Neuron (in vitro differentiated cells): ENCODE measurements around the gene EXOC6B.

Experiments
- H2AFZ ChIP-seq: one replicate; pipeline ENCODE4 v1.6.1; 2013; ENCODE audit warnings: low read depth, mild to moderate bottlenecking, inconsistent platforms, low read length, moderate library complexity
- H3K27me3 ChIP-seq: one replicate; pipeline ENCODE4 v1.6.1; 2013; ENCODE audit warnings: low read length; ENCODE audit not compliant: insufficient read depth
- H3K36me3 ChIP-seq: one replicate; pipeline ENCODE4 v1.6.1; 2013; ENCODE audit warnings: low read length; ENCODE audit not compliant: insufficient read depth
- H3K4me1 ChIP-seq: one replicate; pipeline ENCODE4 v1.6.1; 2013; ENCODE audit warnings: low read length; ENCODE audit not compliant: insufficient read depth
- H3K4me3 ChIP-seq: 2 replicates; pipeline ENCODE4 v1.5.1; 2013; ENCODE audit warnings: mild to moderate bottlenecking, low read length, moderate library complexity
- H3K9me3 ChIP-seq: one replicate; pipeline ENCODE4 v1.6.1; 2013; ENCODE audit warnings: low read length

The EXOC6B gene

DNA sequence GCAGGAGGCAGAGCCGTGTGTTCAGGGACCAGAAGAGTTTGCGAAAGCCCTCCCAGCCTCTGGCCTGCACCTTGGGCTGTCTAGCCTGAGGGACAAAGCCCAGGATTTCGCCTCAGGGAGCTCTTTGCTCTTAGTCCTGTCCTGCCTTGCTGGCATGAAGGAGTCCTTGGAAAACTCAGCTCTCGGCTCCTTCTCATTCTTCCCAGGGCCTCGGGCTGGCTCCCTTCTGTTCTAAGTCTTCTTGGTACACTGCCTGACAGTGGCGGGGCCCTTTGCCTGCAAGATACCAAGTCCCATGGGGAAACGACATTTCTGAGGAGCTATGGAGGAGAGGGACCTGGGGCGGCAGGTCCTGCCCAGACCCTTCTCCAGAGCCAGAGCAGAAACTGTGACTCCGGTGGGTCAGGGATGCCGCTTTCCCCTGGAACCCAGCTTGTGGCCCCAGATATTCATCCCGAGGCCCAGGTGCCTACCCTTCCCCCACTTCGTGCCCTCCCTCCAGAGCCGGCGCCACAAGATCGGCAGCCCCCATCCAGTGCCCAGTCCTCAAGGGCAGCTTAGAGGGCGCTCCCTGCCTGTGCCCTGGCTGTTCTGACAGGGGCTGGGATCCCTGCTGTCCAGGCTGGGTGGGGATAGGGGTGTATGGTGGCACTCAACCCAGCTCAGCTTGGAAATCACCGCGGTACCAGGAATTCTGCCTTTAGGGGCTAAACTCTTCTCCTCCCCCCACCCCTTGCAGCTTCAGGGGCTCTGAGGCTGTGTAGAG is 672.6 kb downstream of the EXOC6B start:
- H2AFZ ChIP-seq = no peak overlapping the region
- no peaks in the 10 kb centered on the region for H3K36me3 ChIP-seq
- no peak overlapping the region for H3K4me3 ChIP-seq
- peaks cover 34% of the 10 kb centered on the region for H3K4me1 ChIP-seq
- peaks cover 25% of the 10 kb centered on the region for H3K27me3 ChIP-seq
- no peaks in the 10 kb centered on the region for H3K9me3 ChIP-seq

DNA sequence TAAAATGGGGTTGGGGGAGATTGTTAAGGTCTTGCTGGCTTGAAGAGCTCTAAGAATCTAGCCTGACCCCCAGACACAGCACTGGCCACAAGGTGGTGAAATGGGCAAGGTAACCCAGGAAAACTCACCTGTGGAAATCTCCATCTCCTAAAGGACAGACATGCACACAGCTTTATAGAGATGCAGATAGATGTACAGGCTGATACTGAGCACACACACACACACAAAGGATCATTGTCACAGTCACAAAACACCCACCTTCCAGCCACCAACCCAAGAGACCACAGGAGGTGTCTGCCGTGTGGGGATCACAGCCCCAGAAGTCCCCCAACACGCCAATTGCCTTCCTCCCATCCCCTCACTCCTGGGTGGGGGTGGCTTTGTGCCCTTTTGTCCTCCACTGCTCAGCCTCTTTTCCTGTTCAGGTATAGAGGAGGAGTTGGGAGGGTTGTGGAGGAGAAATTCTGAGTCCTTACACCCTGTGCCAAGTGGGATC is 674.9 kb downstream of the EXOC6B start:
- Histone ChIP-seq H3K4me1 (peaks cover 45% of the 10 kb centered on the region), H3K9me3 (peaks cover 2% of the 10 kb centered on the region), H3K27me3 (peaks cover 41% of the 10 kb centered on the region)

DNA sequence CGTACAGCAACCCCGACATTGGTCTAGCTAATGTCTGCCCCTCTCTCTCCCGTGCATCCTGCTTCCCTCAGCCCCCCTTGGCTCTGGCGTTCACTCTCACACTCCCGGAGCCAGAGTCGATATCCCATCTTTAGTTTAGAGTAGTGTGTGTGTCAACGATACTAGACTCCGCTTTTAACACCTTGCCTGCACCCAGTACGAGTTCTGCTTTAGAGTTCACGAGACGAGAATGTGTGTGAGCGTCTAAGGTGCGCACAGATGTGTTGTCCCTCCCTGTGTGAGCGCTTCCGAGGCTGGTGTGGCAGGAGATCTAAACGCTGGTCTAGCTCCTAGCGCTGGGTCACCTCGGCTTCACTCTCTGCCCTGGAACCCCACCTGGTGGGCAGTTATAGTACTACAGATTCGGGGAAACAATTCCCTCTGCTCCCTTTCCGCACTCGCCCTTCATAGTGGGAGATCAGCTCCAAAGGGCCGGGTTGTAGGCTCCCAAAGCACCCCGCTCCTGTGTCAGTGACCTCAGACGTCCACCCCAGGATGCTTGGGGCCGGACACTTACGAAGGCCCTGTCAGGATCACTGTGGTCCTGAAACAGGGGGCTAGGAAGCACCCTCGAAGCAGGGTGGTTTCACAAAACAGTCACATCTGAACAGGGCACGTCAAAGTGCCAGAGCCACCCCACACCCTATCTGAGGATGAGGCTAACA is 675.5 kb downstream of the EXOC6B start:
- peaks cover 2% of the 10 kb centered on the region for H3K9me3 ChIP-seq
- peak overlapping the region; percentile 4 for H3K4me3 ChIP-seq
- peaks cover 47% of the 10 kb centered on the region for H3K27me3 ChIP-seq
- no peaks in the 10 kb centered on the region for H3K36me3 ChIP-seq
- H2AFZ ChIP-seq = no peak overlapping the region
- peaks cover 46% of the 10 kb centered on the region for H3K4me1 ChIP-seq

More for the DNA sequence above, 674.9 kb downstream of the EXOC6B start:
- Histone ChIP-seq H3K4me3 (no peak overlapping the region), H3K36me3 (no peaks in the 10 kb centered on the region), H2AFZ (no peak overlapping the region)

DNA sequence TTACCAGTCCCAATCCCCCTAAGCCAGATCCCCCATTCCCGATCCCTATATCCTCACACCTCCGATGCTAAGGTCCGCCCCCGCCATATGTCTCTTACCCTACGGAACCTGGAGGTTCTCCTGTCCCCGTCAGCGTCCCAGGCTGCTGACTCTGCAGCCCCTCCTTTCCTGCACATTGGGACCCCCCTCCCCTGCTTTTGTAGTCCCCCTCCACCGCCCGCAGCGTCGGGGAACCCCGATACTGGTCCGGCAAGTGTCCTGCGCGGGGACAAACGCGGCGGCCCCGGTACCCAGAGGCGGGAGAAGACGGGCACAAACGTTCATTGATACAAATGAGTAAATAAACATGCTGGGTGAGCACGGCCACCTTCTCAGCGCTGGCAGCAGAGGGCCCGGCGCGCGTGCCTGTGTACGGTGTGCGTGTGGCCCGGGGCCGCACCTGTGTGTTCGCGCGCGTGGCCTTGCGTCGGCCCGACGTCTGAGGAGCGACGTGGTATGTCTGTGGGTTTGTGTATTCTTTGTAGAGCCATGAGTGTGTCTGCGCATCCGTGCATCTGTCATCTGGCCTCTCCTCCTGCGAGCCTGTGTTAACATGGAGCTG is 676.2 kb downstream of the EXOC6B start:
- H3K9me3 ChIP-seq = peaks cover 2% of the 10 kb centered on the region
- peak overlapping the region; percentile 36 for H2AFZ ChIP-seq
- H3K36me3 ChIP-seq = no peaks in the 10 kb centered on the region
- peak overlapping the region; percentile 43 for H3K4me3 ChIP-seq
- H3K27me3 ChIP-seq = peaks cover 54% of the 10 kb centered on the region
- H3K4me1 ChIP-seq = peaks cover 46% of the 10 kb centered on the region

- Histone ChIP-seq H3K4me3 (peak overlapping the region; percentile 43), H3K9me3 (peaks cover 2% of the 10 kb centered on the region), H3K36me3 (no peaks in the 10 kb centered on the region), H3K4me1 (peaks cover 41% of the 10 kb centered on the region), H3K27me3 (peaks cover 60% of the 10 kb centered on the region), H2AFZ (no peak overlapping the region)
Observed at GRCh38 chr2:72148837-72149555, 676.8 kb downstream of the EXOC6B start.

- H2AFZ ChIP-seq = no peak overlapping the region
- peaks cover 2% of the 10 kb centered on the region for H3K9me3 ChIP-seq
- peaks cover 48% of the 10 kb centered on the region for H3K4me1 ChIP-seq
- H3K4me3 ChIP-seq = peak overlapping the region; percentile 43
- no peaks in the 10 kb centered on the region for H3K36me3 ChIP-seq
- peaks cover 67% of the 10 kb centered on the region for H3K27me3 ChIP-seq
Observed at GRCh38 chr2:72148003-72148836, 677.6 kb downstream of the EXOC6B start.

GRCh38 chr2:72147303-72147971 is 678.4 kb downstream of the EXOC6B start, which contains the start of gene CYP26B1:
CYP26B1 (minus strand) TSS chr2:72147862; CDS start chr2:72147834, 28 bp downstream.
- Histone ChIP-seq H3K9me3 (peaks cover 2% of the 10 kb centered on the region), H3K4me3 (peak within 1 kb of the TSS; percentile 43), H3K27me3 (peaks cover 69% of the 10 kb centered on the region), H2AFZ (peak within 1 kb of the TSS; percentile 33), H3K36me3 (no peaks in the 10 kb centered on the region), H3K4me1 (peaks cover 49% of the 10 kb centered on the region)

GRCh38 chr2:72146347-72147302 is 679.2 kb downstream of the EXOC6B start:
- H2AFZ ChIP-seq = peak overlapping the region; percentile 33
- H3K4me3 ChIP-seq = no peak overlapping the region
- H3K4me1 ChIP-seq = peaks cover 44% of the 10 kb centered on the region
- peaks cover 76% of the 10 kb centered on the region for H3K27me3 ChIP-seq
- H3K36me3 ChIP-seq = no peaks in the 10 kb centered on the region
- H3K9me3 ChIP-seq = peaks cover 2% of the 10 kb centered on the region

- Histone ChIP-seq H3K36me3 (no peaks in the 10 kb centered on the region), H2AFZ (no peak overlapping the region), H3K27me3 (peaks cover 81% of the 10 kb centered on the region), H3K4me3 (no peak overlapping the region), H3K4me1 (peaks cover 44% of the 10 kb centered on the region), H3K9me3 (peaks cover 2% of the 10 kb centered on the region)
Observed at GRCh38 chr2:72145658-72146329, 680.0 kb downstream of the EXOC6B start.

DNA sequence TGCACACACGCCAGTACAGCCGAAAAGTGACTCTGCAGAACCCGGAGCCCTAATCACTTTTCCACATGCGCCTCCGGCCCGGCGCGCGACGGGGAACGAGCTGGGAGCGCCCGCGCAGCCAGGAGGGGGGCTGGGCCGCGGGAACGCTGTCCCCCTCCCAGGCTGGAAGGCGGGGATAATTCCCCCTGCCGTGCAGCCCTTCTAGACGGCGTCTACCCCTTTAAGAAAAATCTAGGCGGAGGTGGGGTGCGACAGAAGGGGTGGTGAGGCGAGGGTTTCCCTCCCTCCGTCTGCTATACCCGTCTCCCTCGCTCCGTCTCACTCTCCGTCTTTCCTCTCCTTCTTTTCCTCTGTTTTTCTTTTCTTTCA is 680.6 kb downstream of the EXOC6B start:
- Histone ChIP-seq H3K27me3 (peaks cover 86% of the 10 kb centered on the region), H3K4me3 (peak overlapping the region; percentile 7), H3K36me3 (no peaks in the 10 kb centered on the region), H2AFZ (no peak overlapping the region), H3K4me1 (peaks cover 44% of the 10 kb centered on the region), H3K9me3 (peaks cover 2% of the 10 kb centered on the region)
